PC-3 (cell line): ENCODE measurements around the gene U2SURP.

Experiments used
- CTCF ChIP-seq: fragments of 300-600 bp; sonication (generic); conservative IDR thresholded peaks from 2 replicates; pipeline ENCODE4 v1.5.1; 2017; ENCODE audit warnings: antibody characterized with exemption, low read depth, mild to moderate bottlenecking, low read length
- EZH2 ChIP-seq: fragments of 300-600 bp; sonication (generic); IDR thresholded peaks from one replicate; pipeline ENCODE4 v1.6.1; 2017; ENCODE audit warnings: antibody characterized with exemption, mild to moderate bottlenecking, low read length; ENCODE audit not compliant: unreplicated experiment
- EZH2phosphoT487 ChIP-seq: fragments of 300-600 bp; sonication (generic); IDR thresholded peaks from 2 replicates; pipeline ENCODE4 v1.6.1; 2018; ENCODE audit warnings: mild to moderate bottlenecking, antibody characterized with exemption, low read length, borderline replicate concordance

- no peak for TF ChIP-seq CTCF
- TF ChIP-seq EZH2 = no peak
- no peak for TF ChIP-seq EZH2phosphoT487
Measured at GRCh38 chr3:143071776-143072175, 70.4 kb downstream of the U2SURP start.
